ENCODE measurements around the gene PIP4K2A. TPM values are rescaled to one million over a fixed set of nuclear protein-coding genes. Genes with fewer than 3 reads are reported as not detected.

Gene PIP4K2A
- total and polyA plus RNA-seq, 2 experiments from 2014 or later, result 39.9 to 40.1 TPM

DNA sequence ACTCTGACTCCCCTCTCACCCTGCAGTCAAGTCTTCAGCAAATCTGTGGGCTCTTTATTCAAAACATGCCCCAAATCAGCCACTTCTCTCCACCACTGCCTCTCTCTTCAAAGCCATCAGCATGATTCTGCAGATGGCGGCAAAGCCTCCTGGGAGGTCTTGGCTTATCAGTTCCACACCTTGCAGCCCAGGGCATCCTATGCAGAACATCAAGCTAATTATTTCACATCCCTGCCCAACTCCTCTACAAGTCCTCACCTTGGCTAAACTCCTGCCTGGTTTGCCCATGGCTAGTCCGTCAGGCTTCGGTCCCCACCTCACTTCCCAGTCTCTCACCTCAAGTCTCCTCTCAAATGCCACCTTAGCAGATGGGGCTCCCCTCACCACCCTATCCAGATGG lies 70.2 kb downstream of the PIP4K2A start (continued):
- TF ChIP-seq, protein P1, sequence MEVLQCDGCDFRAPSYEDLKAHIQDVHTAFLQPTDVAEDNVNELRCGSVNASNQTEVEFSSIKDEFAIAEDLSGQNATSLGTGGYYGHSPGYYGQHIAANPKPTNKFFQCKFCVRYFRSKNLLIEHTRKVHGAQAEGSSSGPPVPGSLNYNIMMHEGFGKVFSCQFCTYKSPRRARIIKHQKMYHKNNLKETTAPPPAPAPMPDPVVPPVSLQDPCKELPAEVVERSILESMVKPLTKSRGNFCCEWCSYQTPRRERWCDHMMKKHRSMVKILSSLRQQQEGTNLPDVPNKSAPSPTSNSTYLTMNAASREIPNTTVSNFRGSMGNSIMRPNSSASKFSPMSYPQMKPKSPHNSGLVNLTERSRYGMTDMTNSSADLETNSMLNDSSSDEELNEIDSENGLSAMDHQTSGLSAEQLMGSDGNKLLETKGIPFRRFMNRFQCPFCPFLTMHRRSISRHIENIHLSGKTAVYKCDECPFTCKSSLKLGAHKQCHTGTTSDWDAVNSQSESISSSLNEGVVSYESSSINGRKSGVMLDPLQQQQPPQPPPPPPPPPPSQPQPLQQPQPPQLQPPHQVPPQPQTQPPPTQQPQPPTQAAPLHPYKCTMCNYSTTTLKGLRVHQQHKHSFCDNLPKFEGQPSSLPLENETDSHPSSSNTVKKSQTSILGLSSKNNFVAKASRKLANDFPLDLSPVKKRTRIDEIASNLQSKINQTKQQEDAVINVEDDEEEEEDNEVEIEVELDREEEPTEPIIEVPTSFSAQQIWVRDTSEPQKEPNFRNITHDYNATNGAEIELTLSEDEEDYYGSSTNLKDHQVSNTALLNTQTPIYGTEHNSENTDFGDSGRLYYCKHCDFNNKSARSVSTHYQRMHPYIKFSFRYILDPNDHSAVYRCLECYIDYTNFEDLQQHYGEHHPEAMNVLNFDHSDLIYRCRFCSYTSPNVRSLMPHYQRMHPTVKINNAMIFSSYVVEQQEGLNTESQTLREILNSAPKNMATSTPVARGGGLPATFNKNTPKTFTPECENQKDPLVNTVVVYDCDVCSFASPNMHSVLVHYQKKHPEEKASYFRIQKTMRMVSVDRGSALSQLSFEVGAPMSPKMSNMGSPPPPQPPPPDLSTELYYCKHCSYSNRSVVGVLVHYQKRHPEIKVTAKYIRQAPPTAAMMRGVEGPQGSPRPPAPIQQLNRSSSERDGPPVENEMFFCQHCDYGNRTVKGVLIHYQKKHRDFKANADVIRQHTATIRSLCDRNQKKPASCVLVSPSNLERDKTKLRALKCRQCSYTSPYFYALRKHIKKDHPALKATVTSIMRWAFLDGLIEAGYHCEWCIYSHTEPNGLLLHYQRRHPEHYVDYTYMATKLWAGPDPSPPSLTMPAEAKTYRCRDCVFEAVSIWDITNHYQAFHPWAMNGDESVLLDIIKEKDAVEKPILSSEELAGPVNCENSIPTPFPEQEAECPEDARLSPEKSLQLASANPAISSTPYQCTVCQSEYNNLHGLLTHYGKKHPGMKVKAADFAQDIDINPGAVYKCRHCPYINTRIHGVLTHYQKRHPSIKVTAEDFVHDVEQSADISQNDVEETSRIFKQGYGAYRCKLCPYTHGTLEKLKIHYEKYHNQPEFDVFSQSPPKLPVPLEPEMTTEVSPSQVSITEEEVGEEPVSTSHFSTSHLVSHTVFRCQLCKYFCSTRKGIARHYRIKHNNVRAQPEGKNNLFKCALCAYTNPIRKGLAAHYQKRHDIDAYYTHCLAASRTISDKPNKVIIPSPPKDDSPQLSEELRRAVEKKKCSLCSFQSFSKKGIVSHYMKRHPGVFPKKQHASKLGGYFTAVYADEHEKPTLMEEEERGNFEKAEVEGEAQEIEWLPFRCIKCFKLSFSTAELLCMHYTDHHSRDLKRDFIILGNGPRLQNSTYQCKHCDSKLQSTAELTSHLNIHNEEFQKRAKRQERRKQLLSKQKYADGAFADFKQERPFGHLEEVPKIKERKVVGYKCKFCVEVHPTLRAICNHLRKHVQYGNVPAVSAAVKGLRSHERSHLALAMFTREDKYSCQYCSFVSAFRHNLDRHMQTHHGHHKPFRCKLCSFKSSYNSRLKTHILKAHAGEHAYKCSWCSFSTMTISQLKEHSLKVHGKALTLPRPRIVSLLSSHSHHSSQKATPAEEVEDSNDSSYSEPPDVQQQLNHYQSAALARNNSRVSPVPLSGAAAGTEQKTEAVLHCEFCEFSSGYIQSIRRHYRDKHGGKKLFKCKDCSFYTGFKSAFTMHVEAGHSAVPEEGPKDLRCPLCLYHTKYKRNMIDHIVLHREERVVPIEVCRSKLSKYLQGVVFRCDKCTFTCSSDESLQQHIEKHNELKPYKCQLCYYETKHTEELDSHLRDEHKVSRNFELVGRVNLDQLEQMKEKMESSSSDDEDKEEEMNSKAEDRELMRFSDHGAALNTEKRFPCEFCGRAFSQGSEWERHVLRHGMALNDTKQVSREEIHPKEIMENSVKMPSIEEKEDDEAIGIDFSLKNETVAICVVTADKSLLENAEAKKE (CRISPR knock-in tag; IDR thresholded peaks at IDR 0.05), result no peak
- TF ChIP-seq JUNB (IDR thresholded peaks at IDR 0.05; ENCODE audit: unreplicated experiment) (no peak), CREB1 (CRISPR knock-in tag; IDR thresholded peaks at IDR 0.05; ENCODE audit: low read depth) (no peak), ZNF114 (CRISPR knock-in tag; IDR thresholded peaks at IDR 0.05) (no peak)
- TF ChIP-seq, protein P2, sequence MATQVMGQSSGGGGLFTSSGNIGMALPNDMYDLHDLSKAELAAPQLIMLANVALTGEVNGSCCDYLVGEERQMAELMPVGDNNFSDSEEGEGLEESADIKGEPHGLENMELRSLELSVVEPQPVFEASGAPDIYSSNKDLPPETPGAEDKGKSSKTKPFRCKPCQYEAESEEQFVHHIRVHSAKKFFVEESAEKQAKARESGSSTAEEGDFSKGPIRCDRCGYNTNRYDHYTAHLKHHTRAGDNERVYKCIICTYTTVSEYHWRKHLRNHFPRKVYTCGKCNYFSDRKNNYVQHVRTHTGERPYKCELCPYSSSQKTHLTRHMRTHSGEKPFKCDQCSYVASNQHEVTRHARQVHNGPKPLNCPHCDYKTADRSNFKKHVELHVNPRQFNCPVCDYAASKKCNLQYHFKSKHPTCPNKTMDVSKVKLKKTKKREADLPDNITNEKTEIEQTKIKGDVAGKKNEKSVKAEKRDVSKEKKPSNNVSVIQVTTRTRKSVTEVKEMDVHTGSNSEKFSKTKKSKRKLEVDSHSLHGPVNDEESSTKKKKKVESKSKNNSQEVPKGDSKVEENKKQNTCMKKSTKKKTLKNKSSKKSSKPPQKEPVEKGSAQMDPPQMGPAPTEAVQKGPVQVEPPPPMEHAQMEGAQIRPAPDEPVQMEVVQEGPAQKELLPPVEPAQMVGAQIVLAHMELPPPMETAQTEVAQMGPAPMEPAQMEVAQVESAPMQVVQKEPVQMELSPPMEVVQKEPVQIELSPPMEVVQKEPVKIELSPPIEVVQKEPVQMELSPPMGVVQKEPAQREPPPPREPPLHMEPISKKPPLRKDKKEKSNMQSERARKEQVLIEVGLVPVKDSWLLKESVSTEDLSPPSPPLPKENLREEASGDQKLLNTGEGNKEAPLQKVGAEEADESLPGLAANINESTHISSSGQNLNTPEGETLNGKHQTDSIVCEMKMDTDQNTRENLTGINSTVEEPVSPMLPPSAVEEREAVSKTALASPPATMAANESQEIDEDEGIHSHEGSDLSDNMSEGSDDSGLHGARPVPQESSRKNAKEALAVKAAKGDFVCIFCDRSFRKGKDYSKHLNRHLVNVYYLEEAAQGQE (IDR thresholded peaks at IDR 0.05; ENCODE audit: unreplicated experiment), result no peak
- TF ChIP-seq, protein P3, sequence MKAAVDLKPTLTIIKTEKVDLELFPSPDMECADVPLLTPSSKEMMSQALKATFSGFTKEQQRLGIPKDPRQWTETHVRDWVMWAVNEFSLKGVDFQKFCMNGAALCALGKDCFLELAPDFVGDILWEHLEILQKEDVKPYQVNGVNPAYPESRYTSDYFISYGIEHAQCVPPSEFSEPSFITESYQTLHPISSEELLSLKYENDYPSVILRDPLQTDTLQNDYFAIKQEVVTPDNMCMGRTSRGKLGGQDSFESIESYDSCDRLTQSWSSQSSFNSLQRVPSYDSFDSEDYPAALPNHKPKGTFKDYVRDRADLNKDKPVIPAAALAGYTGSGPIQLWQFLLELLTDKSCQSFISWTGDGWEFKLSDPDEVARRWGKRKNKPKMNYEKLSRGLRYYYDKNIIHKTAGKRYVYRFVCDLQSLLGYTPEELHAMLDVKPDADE (IDR thresholded peaks at IDR 0.05), result no peak
